GM23338 (cell line): ENCODE measurements around the gene ZNF155. TPM values are rescaled to one million over a fixed set of nuclear protein-coding genes. Genes with fewer than 3 reads are reported as not detected.

ENCODE experiments used
- ATAC-seq: fragments of 200-7000 bp; cut with Tn5 transposase; 3 replicates; pipeline ENCODE4 v1.9.1; 2020
- DNase-seq: peaks from one replicate; pipeline ENCODE4 v3.0.0-alpha.2; 2015; ENCODE audit warnings: low spot score
- H2AFZ ChIP-seq: fragments of 200-600 bp; sonication (generic); 2 replicates; pipeline ENCODE4 v1.8.0; 2016; ENCODE audit warnings: antibody characterized with exemption, mild to moderate bottlenecking, moderate library complexity
- H3F3A ChIP-seq: fragments of 200-600 bp; sonication (generic); replicated peaks from 2 replicates; pipeline ENCODE4 v1.8.0; 2017; ENCODE audit warnings: antibody characterized with exemption, mixed run types, low read depth
- H3K27ac ChIP-seq: fragments of 200-600 bp; sonication (generic); 2 replicates; pipeline ENCODE4 v1.6.1; 2016; ENCODE audit warnings: low read depth
- H3K27me3 ChIP-seq: fragments of 200-600 bp; sonication (generic); 2 replicates; pipeline ENCODE4 v1.8.0; 2016; ENCODE audit warnings: mild to moderate bottlenecking, mixed run types, moderate library complexity; ENCODE audit not compliant: insufficient read depth
- H3K36me3 ChIP-seq: fragments of 200-600 bp; sonication (generic); 2 replicates; pipeline ENCODE4 v1.8.0; 2016; ENCODE audit warnings: mild to moderate bottlenecking; ENCODE audit not compliant: insufficient read depth
- H3K4me1 ChIP-seq: fragments of 200-600 bp; sonication (generic); 2 replicates; pipeline ENCODE4 v1.8.0; 2016; ENCODE audit warnings: mild to moderate bottlenecking, moderate library complexity; ENCODE audit not compliant: insufficient read depth
- H3K4me2 ChIP-seq: fragments of 200-600 bp; sonication (generic); 2 replicates; pipeline ENCODE4 v1.7.1; 2017; ENCODE audit warnings: mixed run types
- H3K4me3 ChIP-seq: fragments of 200-600 bp; sonication (generic); 2 replicates; pipeline ENCODE4 v1.6.1; 2016; ENCODE audit warnings: mixed run types
- H3K79me2 ChIP-seq: fragments of 200-600 bp; sonication (generic); replicated peaks from 2 replicates; pipeline ENCODE4 v1.8.0; 2017; ENCODE audit warnings: mild to moderate bottlenecking; ENCODE audit not compliant: insufficient read depth
- H3K9me2 ChIP-seq: fragments of 200-600 bp; sonication (generic); 2 replicates; pipeline ENCODE4 v1.8.0; 2017; ENCODE audit not compliant: insufficient read depth
- H4K20me1 ChIP-seq: fragments of 200-600 bp; sonication (generic); replicated peaks from 2 replicates; pipeline ENCODE4 v1.8.0; 2017; ENCODE audit warnings: mild to moderate bottlenecking; ENCODE audit not compliant: insufficient read depth
- H3K27ac Mint-ChIP-seq: 2 replicates; pipeline ENCODE4 v1.8.0; 2020; ENCODE audit warnings: inconsistent platforms, mild to moderate bottlenecking, moderate library complexity, mixed read lengths
- H3K27me3 Mint-ChIP-seq: 3 replicates; pipeline ENCODE4 v1.8.0; 2022; ENCODE audit warnings: low read depth, mild to moderate bottlenecking, moderate library complexity, mixed read lengths, inconsistent platforms; ENCODE audit not compliant: insufficient read depth, poor library complexity
- H3K36me3 Mint-ChIP-seq: 3 replicates; pipeline ENCODE4 v1.8.0; 2021; ENCODE audit warnings: low read depth, mild to moderate bottlenecking, inconsistent platforms, moderate library complexity, mixed read lengths
- H3K4me1 Mint-ChIP-seq: 3 replicates; pipeline ENCODE4 v1.8.0; 2020; ENCODE audit warnings: mild to moderate bottlenecking, inconsistent platforms, mixed read lengths
- H3K4me3 Mint-ChIP-seq: 3 replicates; pipeline ENCODE4 v1.8.0; 2021; ENCODE audit warnings: moderate library complexity, mild to moderate bottlenecking, inconsistent platforms, mixed read lengths
- H3K9me3 Mint-ChIP-seq: 3 replicates; pipeline ENCODE4 v1.8.0; 2020; ENCODE audit warnings: moderate library complexity, mild to moderate bottlenecking, inconsistent platforms, mixed read lengths
- CREB1 ChIP-seq: fragments of 250-450 bp; sonication (Bioruptor Pico); IDR thresholded peaks from 2 replicates; pipeline ENCODE4 v1.5.0; 2020; ENCODE audit warnings: low read depth, mild to moderate bottlenecking, moderate library complexity
- EZH2 ChIP-seq: fragments of 200-600 bp; sonication (generic); IDR thresholded peaks from one replicate; pipeline ENCODE4 v1.8.0; 2017; ENCODE audit warnings: antibody characterized with exemption, mild to moderate bottlenecking, low read depth; ENCODE audit not compliant: unreplicated experiment
- EZH2phosphoT487 ChIP-seq: fragments of 200-600 bp; sonication (generic); IDR thresholded peaks from one replicate; pipeline ENCODE4 v1.8.1; 2018; ENCODE audit warnings: antibody characterized with exemption; ENCODE audit not compliant: unreplicated experiment
- JUNB ChIP-seq: IDR thresholded peaks from one replicate; pipeline ENCODE4 v1.6.1; 2016; ENCODE audit warnings: antibody characterized with exemption; ENCODE audit not compliant: unreplicated experiment
- NANOG ChIP-seq: IDR thresholded peaks from 2 replicates; pipeline ENCODE4 v1.6.1; 2016; ENCODE audit warnings: antibody characterized with exemption, borderline replicate concordance
- POLR2AphosphoS5 ChIP-seq: IDR thresholded peaks from 2 replicates; pipeline ENCODE4 v1.6.1; 2016; ENCODE audit warnings: antibody characterized with exemption, low read depth
- STAT1 ChIP-seq: IDR thresholded peaks from one replicate; pipeline ENCODE4 v1.6.1; 2016; ENCODE audit warnings: antibody characterized with exemption; ENCODE audit not compliant: unreplicated experiment
- ZNF114 ChIP-seq: fragments of 250-450 bp; sonication (Bioruptor Pico); IDR thresholded peaks from 2 replicates; pipeline ENCODE4 v1.5.0; 2020; ENCODE audit warnings: mild to moderate bottlenecking, moderate library complexity
- ZNF331 ChIP-seq: fragments of 250-450 bp; sonication (Bioruptor Pico); IDR thresholded peaks from 2 replicates; pipeline ENCODE4 v1.5.0; 2020; ENCODE audit warnings: low read depth, mild to moderate bottlenecking, moderate library complexity
- polyA plus RNA-seq: library from polyadenylated mRNA; unstranded; fragments of >200 nt; fragmentation: Nextera tagmentation; extraction: Ambion mirVana; gene quantifications from 2 replicates; pipeline ENCODE4 v1.2.1, GENCODE V29; 2016
- total RNA-seq: library from RNA; depleted of rRNA; stranded (reverse); fragments of >200 nt; shearing (Covaris generic); gene quantifications from 2 replicates; pipeline ENCODE4 v1.2.3, GENCODE V29; 2014
- TF ChIP-seq, protein P1 (sequence below): fragments of 250-450 bp; sonication (Bioruptor Pico); IDR thresholded peaks from 2 replicates; pipeline ENCODE4 v1.5.0; 2020; ENCODE audit warnings: mild to moderate bottlenecking, moderate library complexity
- TF ChIP-seq, protein P2 (sequence below): IDR thresholded peaks from one replicate; pipeline ENCODE4 v1.6.1; 2018; ENCODE audit warnings: antibody characterized with exemption; ENCODE audit not compliant: unreplicated experiment
- TF ChIP-seq, protein P3 (sequence below): IDR thresholded peaks from 2 replicates; pipeline ENCODE4 v1.6.1; 2016; ENCODE audit warnings: antibody characterized with exemption
- TF ChIP-seq, protein P4 (sequence below), 2 experiments: fragments of 200-600 bp in 1 of 2; sonication (generic) in 1 of 2; conservative IDR thresholded peaks; 2 replicates each; pipeline versions ENCODE4 v1.5.1 to v1.6.1; 2016 to 2017; ENCODE audit warnings: antibody characterized with exemption in 2 of 2, low read depth in 2 of 2, mild to moderate bottlenecking in 2 of 2, moderate library complexity in 1 of 2

ZNF155 gene
- total and polyA plus RNA-seq, 2 experiments from 2014 or later, result 3.8 to 6.0 TPM

DNA sequence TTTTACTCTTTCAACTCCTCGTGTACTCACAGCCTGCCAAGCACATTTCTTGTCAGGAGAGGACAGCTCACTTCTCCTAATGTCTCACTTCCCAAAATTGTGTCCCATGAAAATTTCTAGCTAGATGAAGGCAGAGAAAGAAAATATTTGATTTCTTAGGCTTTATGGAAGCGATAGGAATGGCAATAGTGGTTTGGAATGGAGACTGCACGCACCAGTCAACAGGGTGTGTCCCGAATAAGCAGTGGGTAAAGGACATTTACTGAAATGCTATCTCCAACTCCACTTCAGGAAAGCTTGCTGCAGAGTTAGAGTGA, 40.9 kb downstream of the ZNF155 start:
- Mint-ChIP-seq H3K27ac (peak overlapping the region; percentile 98), H3K27me3 (peaks cover 6% of the 10 kb centered on the region), H3K36me3 (peaks cover 32% of the 10 kb centered on the region), H3K9me3 (peaks cover 8% of the 10 kb centered on the region), H3K4me1 (peaks cover 7% of the 10 kb centered on the region; the same call in 2 of the 3 replicates), H3K4me3 (peak overlapping the region; percentile 99)
- H3K36me3 ChIP-seq, result peaks cover 18% of the 10 kb centered on the region
- no peak overlapping the region for H3K27ac ChIP-seq
- ATAC-seq (no peak), DNase-seq (no peak)
- TF ChIP-seq NANOG (no peak), POLR2AphosphoS5 (no peak), CREB1 (CRISPR knock-in tag) (no peak), STAT1 (no peak), EZH2phosphoT487 (no peak), EZH2 (no peak), JUNB (no peak), ZNF114 (CRISPR knock-in tag) (no peak), ZNF331 (CRISPR knock-in tag) (no peak)
- TF ChIP-seq, protein P1, sequence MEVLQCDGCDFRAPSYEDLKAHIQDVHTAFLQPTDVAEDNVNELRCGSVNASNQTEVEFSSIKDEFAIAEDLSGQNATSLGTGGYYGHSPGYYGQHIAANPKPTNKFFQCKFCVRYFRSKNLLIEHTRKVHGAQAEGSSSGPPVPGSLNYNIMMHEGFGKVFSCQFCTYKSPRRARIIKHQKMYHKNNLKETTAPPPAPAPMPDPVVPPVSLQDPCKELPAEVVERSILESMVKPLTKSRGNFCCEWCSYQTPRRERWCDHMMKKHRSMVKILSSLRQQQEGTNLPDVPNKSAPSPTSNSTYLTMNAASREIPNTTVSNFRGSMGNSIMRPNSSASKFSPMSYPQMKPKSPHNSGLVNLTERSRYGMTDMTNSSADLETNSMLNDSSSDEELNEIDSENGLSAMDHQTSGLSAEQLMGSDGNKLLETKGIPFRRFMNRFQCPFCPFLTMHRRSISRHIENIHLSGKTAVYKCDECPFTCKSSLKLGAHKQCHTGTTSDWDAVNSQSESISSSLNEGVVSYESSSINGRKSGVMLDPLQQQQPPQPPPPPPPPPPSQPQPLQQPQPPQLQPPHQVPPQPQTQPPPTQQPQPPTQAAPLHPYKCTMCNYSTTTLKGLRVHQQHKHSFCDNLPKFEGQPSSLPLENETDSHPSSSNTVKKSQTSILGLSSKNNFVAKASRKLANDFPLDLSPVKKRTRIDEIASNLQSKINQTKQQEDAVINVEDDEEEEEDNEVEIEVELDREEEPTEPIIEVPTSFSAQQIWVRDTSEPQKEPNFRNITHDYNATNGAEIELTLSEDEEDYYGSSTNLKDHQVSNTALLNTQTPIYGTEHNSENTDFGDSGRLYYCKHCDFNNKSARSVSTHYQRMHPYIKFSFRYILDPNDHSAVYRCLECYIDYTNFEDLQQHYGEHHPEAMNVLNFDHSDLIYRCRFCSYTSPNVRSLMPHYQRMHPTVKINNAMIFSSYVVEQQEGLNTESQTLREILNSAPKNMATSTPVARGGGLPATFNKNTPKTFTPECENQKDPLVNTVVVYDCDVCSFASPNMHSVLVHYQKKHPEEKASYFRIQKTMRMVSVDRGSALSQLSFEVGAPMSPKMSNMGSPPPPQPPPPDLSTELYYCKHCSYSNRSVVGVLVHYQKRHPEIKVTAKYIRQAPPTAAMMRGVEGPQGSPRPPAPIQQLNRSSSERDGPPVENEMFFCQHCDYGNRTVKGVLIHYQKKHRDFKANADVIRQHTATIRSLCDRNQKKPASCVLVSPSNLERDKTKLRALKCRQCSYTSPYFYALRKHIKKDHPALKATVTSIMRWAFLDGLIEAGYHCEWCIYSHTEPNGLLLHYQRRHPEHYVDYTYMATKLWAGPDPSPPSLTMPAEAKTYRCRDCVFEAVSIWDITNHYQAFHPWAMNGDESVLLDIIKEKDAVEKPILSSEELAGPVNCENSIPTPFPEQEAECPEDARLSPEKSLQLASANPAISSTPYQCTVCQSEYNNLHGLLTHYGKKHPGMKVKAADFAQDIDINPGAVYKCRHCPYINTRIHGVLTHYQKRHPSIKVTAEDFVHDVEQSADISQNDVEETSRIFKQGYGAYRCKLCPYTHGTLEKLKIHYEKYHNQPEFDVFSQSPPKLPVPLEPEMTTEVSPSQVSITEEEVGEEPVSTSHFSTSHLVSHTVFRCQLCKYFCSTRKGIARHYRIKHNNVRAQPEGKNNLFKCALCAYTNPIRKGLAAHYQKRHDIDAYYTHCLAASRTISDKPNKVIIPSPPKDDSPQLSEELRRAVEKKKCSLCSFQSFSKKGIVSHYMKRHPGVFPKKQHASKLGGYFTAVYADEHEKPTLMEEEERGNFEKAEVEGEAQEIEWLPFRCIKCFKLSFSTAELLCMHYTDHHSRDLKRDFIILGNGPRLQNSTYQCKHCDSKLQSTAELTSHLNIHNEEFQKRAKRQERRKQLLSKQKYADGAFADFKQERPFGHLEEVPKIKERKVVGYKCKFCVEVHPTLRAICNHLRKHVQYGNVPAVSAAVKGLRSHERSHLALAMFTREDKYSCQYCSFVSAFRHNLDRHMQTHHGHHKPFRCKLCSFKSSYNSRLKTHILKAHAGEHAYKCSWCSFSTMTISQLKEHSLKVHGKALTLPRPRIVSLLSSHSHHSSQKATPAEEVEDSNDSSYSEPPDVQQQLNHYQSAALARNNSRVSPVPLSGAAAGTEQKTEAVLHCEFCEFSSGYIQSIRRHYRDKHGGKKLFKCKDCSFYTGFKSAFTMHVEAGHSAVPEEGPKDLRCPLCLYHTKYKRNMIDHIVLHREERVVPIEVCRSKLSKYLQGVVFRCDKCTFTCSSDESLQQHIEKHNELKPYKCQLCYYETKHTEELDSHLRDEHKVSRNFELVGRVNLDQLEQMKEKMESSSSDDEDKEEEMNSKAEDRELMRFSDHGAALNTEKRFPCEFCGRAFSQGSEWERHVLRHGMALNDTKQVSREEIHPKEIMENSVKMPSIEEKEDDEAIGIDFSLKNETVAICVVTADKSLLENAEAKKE (CRISPR knock-in tag), result no peak
- TF ChIP-seq, protein P2, sequence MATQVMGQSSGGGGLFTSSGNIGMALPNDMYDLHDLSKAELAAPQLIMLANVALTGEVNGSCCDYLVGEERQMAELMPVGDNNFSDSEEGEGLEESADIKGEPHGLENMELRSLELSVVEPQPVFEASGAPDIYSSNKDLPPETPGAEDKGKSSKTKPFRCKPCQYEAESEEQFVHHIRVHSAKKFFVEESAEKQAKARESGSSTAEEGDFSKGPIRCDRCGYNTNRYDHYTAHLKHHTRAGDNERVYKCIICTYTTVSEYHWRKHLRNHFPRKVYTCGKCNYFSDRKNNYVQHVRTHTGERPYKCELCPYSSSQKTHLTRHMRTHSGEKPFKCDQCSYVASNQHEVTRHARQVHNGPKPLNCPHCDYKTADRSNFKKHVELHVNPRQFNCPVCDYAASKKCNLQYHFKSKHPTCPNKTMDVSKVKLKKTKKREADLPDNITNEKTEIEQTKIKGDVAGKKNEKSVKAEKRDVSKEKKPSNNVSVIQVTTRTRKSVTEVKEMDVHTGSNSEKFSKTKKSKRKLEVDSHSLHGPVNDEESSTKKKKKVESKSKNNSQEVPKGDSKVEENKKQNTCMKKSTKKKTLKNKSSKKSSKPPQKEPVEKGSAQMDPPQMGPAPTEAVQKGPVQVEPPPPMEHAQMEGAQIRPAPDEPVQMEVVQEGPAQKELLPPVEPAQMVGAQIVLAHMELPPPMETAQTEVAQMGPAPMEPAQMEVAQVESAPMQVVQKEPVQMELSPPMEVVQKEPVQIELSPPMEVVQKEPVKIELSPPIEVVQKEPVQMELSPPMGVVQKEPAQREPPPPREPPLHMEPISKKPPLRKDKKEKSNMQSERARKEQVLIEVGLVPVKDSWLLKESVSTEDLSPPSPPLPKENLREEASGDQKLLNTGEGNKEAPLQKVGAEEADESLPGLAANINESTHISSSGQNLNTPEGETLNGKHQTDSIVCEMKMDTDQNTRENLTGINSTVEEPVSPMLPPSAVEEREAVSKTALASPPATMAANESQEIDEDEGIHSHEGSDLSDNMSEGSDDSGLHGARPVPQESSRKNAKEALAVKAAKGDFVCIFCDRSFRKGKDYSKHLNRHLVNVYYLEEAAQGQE, result no peak
- TF ChIP-seq, protein P3, sequence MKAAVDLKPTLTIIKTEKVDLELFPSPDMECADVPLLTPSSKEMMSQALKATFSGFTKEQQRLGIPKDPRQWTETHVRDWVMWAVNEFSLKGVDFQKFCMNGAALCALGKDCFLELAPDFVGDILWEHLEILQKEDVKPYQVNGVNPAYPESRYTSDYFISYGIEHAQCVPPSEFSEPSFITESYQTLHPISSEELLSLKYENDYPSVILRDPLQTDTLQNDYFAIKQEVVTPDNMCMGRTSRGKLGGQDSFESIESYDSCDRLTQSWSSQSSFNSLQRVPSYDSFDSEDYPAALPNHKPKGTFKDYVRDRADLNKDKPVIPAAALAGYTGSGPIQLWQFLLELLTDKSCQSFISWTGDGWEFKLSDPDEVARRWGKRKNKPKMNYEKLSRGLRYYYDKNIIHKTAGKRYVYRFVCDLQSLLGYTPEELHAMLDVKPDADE, result no peak
- TF ChIP-seq, protein P4, sequence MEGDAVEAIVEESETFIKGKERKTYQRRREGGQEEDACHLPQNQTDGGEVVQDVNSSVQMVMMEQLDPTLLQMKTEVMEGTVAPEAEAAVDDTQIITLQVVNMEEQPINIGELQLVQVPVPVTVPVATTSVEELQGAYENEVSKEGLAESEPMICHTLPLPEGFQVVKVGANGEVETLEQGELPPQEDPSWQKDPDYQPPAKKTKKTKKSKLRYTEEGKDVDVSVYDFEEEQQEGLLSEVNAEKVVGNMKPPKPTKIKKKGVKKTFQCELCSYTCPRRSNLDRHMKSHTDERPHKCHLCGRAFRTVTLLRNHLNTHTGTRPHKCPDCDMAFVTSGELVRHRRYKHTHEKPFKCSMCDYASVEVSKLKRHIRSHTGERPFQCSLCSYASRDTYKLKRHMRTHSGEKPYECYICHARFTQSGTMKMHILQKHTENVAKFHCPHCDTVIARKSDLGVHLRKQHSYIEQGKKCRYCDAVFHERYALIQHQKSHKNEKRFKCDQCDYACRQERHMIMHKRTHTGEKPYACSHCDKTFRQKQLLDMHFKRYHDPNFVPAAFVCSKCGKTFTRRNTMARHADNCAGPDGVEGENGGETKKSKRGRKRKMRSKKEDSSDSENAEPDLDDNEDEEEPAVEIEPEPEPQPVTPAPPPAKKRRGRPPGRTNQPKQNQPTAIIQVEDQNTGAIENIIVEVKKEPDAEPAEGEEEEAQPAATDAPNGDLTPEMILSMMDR (conservative IDR thresholded peaks at IDR 0.05; ENCODE audit: low read depth in 2 of 2), result no peak
- H4K20me1 ChIP-seq, result no peaks in the 10 kb centered on the region
- H3K79me2 ChIP-seq, result peaks cover 6% of the 10 kb centered on the region; the same call in 1 of the 2 replicates
- H3K4me1 ChIP-seq, result no peaks in the 10 kb centered on the region
- peak overlapping the region; percentile 96 for H2AFZ ChIP-seq
- H3K4me2 ChIP-seq, result peak overlapping the region; percentile 77
- H3F3A ChIP-seq, result no peaks in the 10 kb centered on the region
- H3K9me2 ChIP-seq, result no peaks in the 10 kb centered on the region
- H3K27me3 ChIP-seq, result no peaks in the 10 kb centered on the region
- H3K4me3 ChIP-seq, result peak overlapping the region; percentile 67
